Nephron (organoid): ENCODE measurements around the gene HPS1.

Experiments used
- H3K27ac Mint-ChIP-seq, 3 experiments: 2 replicates each; pipeline ENCODE4 v1.8.0; 2020; ENCODE audit warnings: mixed read lengths in 3 of 3, mild to moderate bottlenecking in 2 of 3, moderate library complexity in 1 of 3
- H3K27me3 Mint-ChIP-seq: 2 replicates; pipeline ENCODE4 v1.8.0; 2021; ENCODE audit warnings: low read depth, mild to moderate bottlenecking, moderate library complexity, mixed read lengths
- H3K36me3 Mint-ChIP-seq: 2 replicates; pipeline ENCODE4 v1.8.0; 2020; ENCODE audit warnings: low read depth, mixed read lengths
- H3K4me1 Mint-ChIP-seq: 2 replicates; pipeline ENCODE4 v1.8.0; 2020; ENCODE audit warnings: mixed read lengths
- H3K4me3 Mint-ChIP-seq, 3 experiments: 2 replicates each; pipeline ENCODE4 v1.8.0; 2020; ENCODE audit warnings: mild to moderate bottlenecking in 3 of 3, mixed read lengths in 3 of 3, moderate library complexity in 2 of 3
- H3K9me3 Mint-ChIP-seq: 2 replicates; pipeline ENCODE4 v1.8.0; 2020; ENCODE audit warnings: mixed read lengths
- TF ChIP-seq, protein P1 (sequence below), 3 experiments: fragments of 200-600 bp; sonication (generic); IDR thresholded peaks; one replicate each; pipeline ENCODE4 v1.5.0; 2021; ENCODE audit warnings: antibody characterized with exemption in 3 of 3; ENCODE audit not compliant: unreplicated experiment in 3 of 3

The HPS1 gene

DNA sequence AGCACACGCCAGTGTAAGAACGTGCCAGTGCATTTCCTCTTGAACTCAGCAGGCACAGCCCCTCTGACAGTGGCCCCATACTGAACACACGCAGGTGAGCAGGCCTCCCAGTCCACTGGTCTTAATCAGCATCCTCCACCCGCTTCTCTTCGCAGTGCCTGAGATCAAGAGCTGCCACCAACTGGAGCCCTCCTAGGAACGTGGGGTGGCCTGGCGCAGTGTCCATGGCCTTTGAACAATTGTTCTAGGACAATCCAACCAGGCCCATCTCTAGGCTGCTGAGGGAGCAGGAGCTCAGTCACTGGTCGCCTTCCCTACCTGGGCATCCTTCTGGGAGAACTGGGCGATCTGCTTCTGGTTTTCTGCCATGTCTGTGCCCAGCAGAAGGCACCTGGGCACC lies 47.0 kb downstream of the HPS1 start:
- Mint-ChIP-seq H3K4me3 (no peak overlapping the region), H3K27ac (no peak overlapping the region), H3K4me1 (peaks cover 14% of the 10 kb centered on the region), H3K27me3 (peaks cover 3% of the 10 kb centered on the region), H3K9me3 (no peaks in the 10 kb centered on the region), H3K36me3 (peaks cover 15% of the 10 kb centered on the region)
- TF ChIP-seq, protein P1, sequence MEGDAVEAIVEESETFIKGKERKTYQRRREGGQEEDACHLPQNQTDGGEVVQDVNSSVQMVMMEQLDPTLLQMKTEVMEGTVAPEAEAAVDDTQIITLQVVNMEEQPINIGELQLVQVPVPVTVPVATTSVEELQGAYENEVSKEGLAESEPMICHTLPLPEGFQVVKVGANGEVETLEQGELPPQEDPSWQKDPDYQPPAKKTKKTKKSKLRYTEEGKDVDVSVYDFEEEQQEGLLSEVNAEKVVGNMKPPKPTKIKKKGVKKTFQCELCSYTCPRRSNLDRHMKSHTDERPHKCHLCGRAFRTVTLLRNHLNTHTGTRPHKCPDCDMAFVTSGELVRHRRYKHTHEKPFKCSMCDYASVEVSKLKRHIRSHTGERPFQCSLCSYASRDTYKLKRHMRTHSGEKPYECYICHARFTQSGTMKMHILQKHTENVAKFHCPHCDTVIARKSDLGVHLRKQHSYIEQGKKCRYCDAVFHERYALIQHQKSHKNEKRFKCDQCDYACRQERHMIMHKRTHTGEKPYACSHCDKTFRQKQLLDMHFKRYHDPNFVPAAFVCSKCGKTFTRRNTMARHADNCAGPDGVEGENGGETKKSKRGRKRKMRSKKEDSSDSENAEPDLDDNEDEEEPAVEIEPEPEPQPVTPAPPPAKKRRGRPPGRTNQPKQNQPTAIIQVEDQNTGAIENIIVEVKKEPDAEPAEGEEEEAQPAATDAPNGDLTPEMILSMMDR (IDR thresholded peaks at IDR 0.05; ENCODE audit: unreplicated experiment in 3 of 3) = no peak

DNA sequence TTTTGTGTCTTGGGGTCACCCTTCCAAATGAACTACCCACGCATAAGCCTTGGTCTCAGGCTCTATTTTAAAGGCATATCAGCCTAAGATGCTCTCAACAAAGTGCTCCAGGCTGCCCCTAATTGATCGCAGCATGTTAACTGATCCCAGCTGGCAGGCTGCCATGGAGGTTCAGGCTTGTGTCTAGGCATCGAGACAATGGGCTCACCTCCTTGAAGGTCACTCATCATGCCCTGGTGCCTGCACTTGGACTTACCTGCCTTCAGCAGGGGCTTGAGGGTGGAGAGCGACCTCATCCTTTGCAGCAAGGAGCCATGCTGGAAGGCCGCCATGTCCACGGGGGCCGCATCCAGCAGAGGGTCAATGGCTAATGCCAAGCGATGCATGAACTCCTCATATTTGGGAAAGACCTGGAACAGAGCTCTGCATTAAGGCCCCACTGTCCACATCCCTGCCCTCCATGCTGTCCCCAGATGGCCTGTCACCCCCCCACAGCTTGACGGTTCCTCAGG lies 49.6 kb downstream of the HPS1 start:
- H3K4me1 Mint-ChIP-seq = peaks cover 6% of the 10 kb centered on the region
- TF ChIP-seq, protein P1 (IDR thresholded peaks at IDR 0.05; ENCODE audit: unreplicated experiment in 3 of 3) = no peak
- H3K27me3 Mint-ChIP-seq = peaks cover 13% of the 10 kb centered on the region
- peaks cover 6% of the 10 kb centered on the region for H3K36me3 Mint-ChIP-seq
- H3K27ac Mint-ChIP-seq = no peak overlapping the region
- no peak overlapping the region for H3K4me3 Mint-ChIP-seq
- no peaks in the 10 kb centered on the region for H3K9me3 Mint-ChIP-seq

GRCh38 chr10:98396096-98397063 lies 50.4 kb downstream of the HPS1 start:
- Mint-ChIP-seq H3K27ac (no peak overlapping the region), H3K9me3 (no peaks in the 10 kb centered on the region), H3K36me3 (peaks cover 6% of the 10 kb centered on the region), H3K4me3 (no peak overlapping the region), H3K4me1 (peaks cover 6% of the 10 kb centered on the region), H3K27me3 (peaks cover 14% of the 10 kb centered on the region)
- TF ChIP-seq, protein P1 (IDR thresholded peaks at IDR 0.05; ENCODE audit: unreplicated experiment in 3 of 3) = no peak

- H3K36me3 Mint-ChIP-seq = peaks cover 6% of the 10 kb centered on the region
Observed at GRCh38 chr10:98394851-98395440, 51.8 kb downstream of the HPS1 start.

GRCh38 chr10:98391578-98391991 lies 55.1 kb downstream of the HPS1 start:
- TF ChIP-seq, protein P1 (IDR thresholded peaks at IDR 0.05; ENCODE audit: unreplicated experiment in 3 of 3) = no peak
- peaks cover 17% of the 10 kb centered on the region for H3K27me3 Mint-ChIP-seq
- no peaks in the 10 kb centered on the region for H3K9me3 Mint-ChIP-seq
- H3K36me3 Mint-ChIP-seq = peaks cover 13% of the 10 kb centered on the region
- H3K4me3 Mint-ChIP-seq = no peak overlapping the region
- H3K27ac Mint-ChIP-seq = no peak overlapping the region
- H3K4me1 Mint-ChIP-seq = peaks cover 6% of the 10 kb centered on the region

More at GRCh38 chr10:98394851-98395440, 51.8 kb downstream of the HPS1 start:
- H3K27ac Mint-ChIP-seq = no peak overlapping the region
- TF ChIP-seq, protein P1 (IDR thresholded peaks at IDR 0.05; ENCODE audit: unreplicated experiment in 3 of 3) = no peak
- H3K4me1 Mint-ChIP-seq = peaks cover 6% of the 10 kb centered on the region
- H3K27me3 Mint-ChIP-seq = peaks cover 17% of the 10 kb centered on the region
- H3K4me3 Mint-ChIP-seq = no peak overlapping the region
- no peaks in the 10 kb centered on the region for H3K9me3 Mint-ChIP-seq
